Inflammatory macrophage treated with lipopolysaccharide for 1 hour (primary cell): Measurements from ENCODE around the gene RAVER1.

ENCODE experiments used
- DNase-seq, 2 donors: peaks; one replicate each; pipeline ENCODE4 v3.0.0-alpha.2; 2020 to 2022

Gene RAVER1

GRCh38 chr19:10317045-10317856 is 16.1 kb downstream of the RAVER1 start:
- DNase-seq, result no peak

GRCh38 chr19:10316229-10317044 is 16.9 kb downstream of the RAVER1 start:
- DNase-seq, result no peak

GRCh38 chr19:10315335-10316214 is 17.8 kb downstream of the RAVER1 start, which contains the start of gene FDX2:
Gene FDX2 (minus strand): TSS chr19:10316015. CDS start chr19:10315996, 19 bp downstream.
- peak; percentile 72 to 90 for DNase-seq

GRCh38 chr19:10309423-10309822 is 23.9 kb downstream of the RAVER1 start, which contains the start of gene ZGLP1:
Gene ZGLP1 (minus strand): TSS chr19:10309815.
- DNase-seq, result no peak

- no peak for DNase-seq
Observed at GRCh38 chr19:10306327-10306726, 27.0 kb downstream of the RAVER1 start.

- peak; percentile 86 to 88 for DNase-seq
Observed at GRCh38 chr19:10305139-10305806, 28.1 kb downstream of the RAVER1 start.

- peak; percentile 46 to 54 for DNase-seq
Observed at GRCh38 chr19:10299545-10300458, 33.5 kb downstream of the RAVER1 start.

GRCh38 chr19:10295847-10296591 is 37.3 kb downstream of the RAVER1 start:
- DNase-seq, result no peak

- no peak for DNase-seq
Observed at GRCh38 chr19:10295305-10295846, 38.0 kb downstream of the RAVER1 start.

- no peak for DNase-seq
Observed at GRCh38 chr19:10294368-10294697, 39.0 kb downstream of the RAVER1 start.

GRCh38 chr19:10293637-10294367 is 39.5 kb downstream of the RAVER1 start:
- no peak for DNase-seq

- no peak for DNase-seq
Observed at GRCh38 chr19:10292789-10293636, 40.3 kb downstream of the RAVER1 start.

- peak; percentile 92 to 97 for DNase-seq
Observed at GRCh38 chr19:10292206-10292788, 41.0 kb downstream of the RAVER1 start.

- DNase-seq, result no peak
Observed at GRCh38 chr19:10291554-10292205, 41.6 kb downstream of the RAVER1 start.

- DNase-seq, result peak; percentile 65 to 75
Observed at GRCh38 chr19:10290876-10291553, 42.3 kb downstream of the RAVER1 start.

- no peak for DNase-seq
Observed at GRCh38 chr19:10290357-10290875, 42.9 kb downstream of the RAVER1 start.
